H1 (cell line): ENCODE results near the gene ARL10. TPM values are rescaled to one million over a fixed set of nuclear protein-coding genes. Genes with fewer than 3 reads are reported as not detected.

Experiments used
- CTCF ChIA-PET: fragments of 300-600 bp; sonication (Branson Sonifier 250); formaldehyde crosslinking; loops from one replicate; lab custom pipeline; 2021; ENCODE audit not compliant: partially characterized antibody; lab: Charles Lee
- POLR2A ChIA-PET: fragments of 300-600 bp; sonication (Branson Sonifier 250); formaldehyde crosslinking; loops from one replicate; lab custom pipeline; 2021; ENCODE audit warnings: inconsistent platforms; ENCODE audit not compliant: partially characterized antibody; lab: Charles Lee
- DNase-seq, 2 experiments: peaks; one replicate each; pipeline versions ENCODE4 v3.0.0 to v3.0.0-alpha.2; 2010 to 2022; ENCODE audit warnings: low spot score in 2 of 2, low read depth in 1 of 2, mixed read lengths in 1 of 2
- FAIRE-seq: peaks from 2 replicates; lab custom pipeline; 2011; peaks lifted over from hg19 to GRCh38; lab: Jason Lieb, UNC
- H2AFZ ChIP-seq: 2 replicates; pipeline ENCODE4 v1.8.1; 2012; ENCODE audit warnings: low read length, inconsistent platforms
- H2AK5ac ChIP-seq: 2 replicates; pipeline ENCODE4 v1.6.1; 2013; ENCODE audit warnings: low read depth, low read length
- H2BK120ac ChIP-seq: replicated peaks from 2 replicates; pipeline ENCODE3; 2013; ENCODE audit warnings: low read depth, low read length, inconsistent platforms
- H2BK12ac ChIP-seq: 2 replicates; pipeline ENCODE4 v1.6.1; 2013; ENCODE audit warnings: low read depth, low read length
- H2BK15ac ChIP-seq: 2 replicates; pipeline ENCODE4 v1.6.1; 2013; ENCODE audit warnings: low read length
- H2BK20ac ChIP-seq: 2 replicates; pipeline ENCODE4 v1.6.1; 2013; ENCODE audit warnings: low read length
- H2BK5ac ChIP-seq: 2 replicates; pipeline ENCODE4 v1.6.1; 2013; ENCODE audit warnings: low read depth, low read length
- H3K14ac ChIP-seq: 2 replicates; pipeline ENCODE4 v1.6.1; 2013; ENCODE audit warnings: inconsistent platforms; ENCODE audit not compliant: insufficient read length
- H3K18ac ChIP-seq: 2 replicates; pipeline ENCODE4 v1.6.1; 2013; ENCODE audit warnings: low read length; ENCODE audit errors: extremely low read depth
- H3K23ac ChIP-seq: 2 replicates; pipeline ENCODE4 v1.6.1; 2013; ENCODE audit warnings: inconsistent platforms; ENCODE audit not compliant: insufficient read length
- H3K23me2 ChIP-seq: 2 replicates; pipeline ENCODE4 v1.6.1; 2013; ENCODE audit warnings: low read depth, low read length
- H3K27ac ChIP-seq: 2 replicates; pipeline ENCODE4 v1.6.1; 2011; ENCODE audit warnings: low read depth, low read length, inconsistent platforms
- H3K27me3 ChIP-seq, 4 experiments: replicated peaks in 1 of 4; 1 replicate in 1 of 4; 2 replicates in 3 of 4; pipeline versions ENCODE4 v1.6.1 to v1.8.1; 2011 to 2013; ENCODE audit warnings: low read length in 3 of 4, mild to moderate bottlenecking in 3 of 4, inconsistent platforms in 2 of 4, mixed read lengths in 2 of 4, moderate library complexity in 1 of 4; ENCODE audit not compliant: control insufficient read depth in 3 of 4, insufficient read depth in 3 of 4; ENCODE audit errors: extremely low read depth in 1 of 4
- H3K36me3 ChIP-seq, 4 experiments: 2 replicates each; pipeline versions ENCODE4 v1.6.1 to v1.8.1; 2011 to 2013; ENCODE audit warnings: mild to moderate bottlenecking in 4 of 4, low read length in 3 of 4, moderate library complexity in 2 of 4, control low read depth in 1 of 4, inconsistent platforms in 1 of 4; ENCODE audit not compliant: insufficient read depth in 4 of 4, control insufficient read depth in 2 of 4
- H3K4ac ChIP-seq: replicated peaks from 2 replicates; pipeline ENCODE3; 2013; ENCODE audit warnings: low read length, low read depth, mixed read lengths, inconsistent platforms; ENCODE audit not compliant: insufficient read length
- H3K4me1 ChIP-seq, 4 experiments: replicated peaks in 1 of 4; 1 replicate in 1 of 4; 2 replicates in 3 of 4; pipeline versions ENCODE4 v1.6.1 to v1.8.1; 2011 to 2013; ENCODE audit warnings: low read length in 3 of 4, inconsistent platforms in 2 of 4, mixed read lengths in 1 of 4; ENCODE audit not compliant: insufficient read depth in 4 of 4, control insufficient read depth in 3 of 4
- H3K4me2 ChIP-seq, 2 experiments: 2 replicates each; pipeline versions ENCODE4 v1.6.1 to v1.8.1; 2011 to 2013; ENCODE audit warnings: low read depth in 2 of 2, low read length in 2 of 2, control low read depth in 1 of 2, inconsistent platforms in 1 of 2, mild to moderate bottlenecking in 1 of 2; ENCODE audit not compliant: insufficient read depth in 1 of 2
- H3K4me3 ChIP-seq, 4 experiments: fragments of 200-600, 300-600 bp in 1 of 4; sonication (generic), shearing (Covaris generic), sonication (Bioruptor Twin) in 1 of 4; 2 replicates each; pipeline versions ENCODE4 v1.5.1 to v1.8.1; 2011 to 2016; ENCODE audit warnings: low read length in 4 of 4, low read depth in 3 of 4, control low read depth in 2 of 4, inconsistent platforms in 2 of 4, mild to moderate bottlenecking in 2 of 4, mixed read lengths in 1 of 4, moderate library complexity in 1 of 4; ENCODE audit not compliant: insufficient read depth in 2 of 4; ENCODE audit errors: extremely low read depth in 1 of 4
- H3K56ac ChIP-seq: replicated peaks from 2 replicates; pipeline ENCODE3; 2013; ENCODE audit warnings: low read depth, mild to moderate bottlenecking, mixed read lengths, low read length, inconsistent platforms; ENCODE audit not compliant: insufficient read length
- H3K79me1 ChIP-seq: 2 replicates; pipeline ENCODE4 v1.6.1; 2013; ENCODE audit warnings: low read depth, low read length, control low read depth
- H3K79me2 ChIP-seq, 2 experiments: 2 replicates each; pipeline versions ENCODE4 v1.6.1 to v1.8.1; 2012 to 2013; ENCODE audit warnings: low read length in 2 of 2, mild to moderate bottlenecking in 2 of 2, inconsistent platforms in 1 of 2; ENCODE audit not compliant: insufficient read depth in 2 of 2, control insufficient read depth in 1 of 2
- H3K9ac ChIP-seq, 4 experiments: replicated peaks in 1 of 4; 1 replicate in 1 of 4; 2 replicates in 3 of 4; pipeline versions ENCODE4 v1.6.1 to v1.8.1; 2011 to 2013; ENCODE audit warnings: low read depth in 3 of 4, low read length in 3 of 4, control low read depth in 2 of 4, mild to moderate bottlenecking in 2 of 4, moderate library complexity in 2 of 4, inconsistent platforms in 1 of 4; ENCODE audit errors: extremely low read depth in 1 of 4
- H3K9me3 ChIP-seq, 2 experiments: 2 replicates each; pipeline versions ENCODE4 v1.6.1 to v1.8.1; 2012 to 2013; ENCODE audit warnings: mild to moderate bottlenecking in 2 of 2, moderate library complexity in 2 of 2, control low read depth in 1 of 2, inconsistent platforms in 1 of 2, low read depth in 1 of 2, low read length in 1 of 2, mixed read lengths in 1 of 2; ENCODE audit not compliant: insufficient read depth in 2 of 2
- H4K20me1 ChIP-seq, 2 experiments: replicated peaks in 1 of 2; 2 replicates each; pipeline versions ENCODE3 to v1.8.1; 2011 to 2013; ENCODE audit warnings: inconsistent platforms in 2 of 2, low read length in 2 of 2, mild to moderate bottlenecking in 1 of 2; ENCODE audit not compliant: insufficient read depth in 2 of 2, control insufficient read depth in 1 of 2
- H4K5ac ChIP-seq: 2 replicates; pipeline ENCODE4 v1.6.1; 2013; ENCODE audit warnings: low read length, low read depth, mixed read lengths, inconsistent platforms; ENCODE audit not compliant: insufficient read length
- H4K8ac ChIP-seq: 2 replicates; pipeline ENCODE4 v1.8.0; 2013; ENCODE audit warnings: mild to moderate bottlenecking, moderate library complexity, low read length, inconsistent platforms; ENCODE audit not compliant: insufficient read depth; ENCODE audit errors: extremely low read depth
- H4K91ac ChIP-seq: replicated peaks from 2 replicates; pipeline ENCODE3; 2013; ENCODE audit warnings: low read length, mixed read lengths, inconsistent platforms; ENCODE audit not compliant: insufficient read length
- ASH2L ChIP-seq: fragments of 200-600, 300-600 bp; sonication (generic); IDR thresholded peaks from one replicate; pipeline ENCODE4 v1.7.1; 2017; ENCODE audit warnings: low read length
- CTBP2 ChIP-seq: IDR thresholded peaks from 2 replicates; pipeline ENCODE4 v1.7.0; 2011; ENCODE audit warnings: borderline replicate concordance, mild to moderate bottlenecking, moderate library complexity, mixed read lengths, low read length; ENCODE audit not compliant: insufficient read depth, insufficient read length
- E2F6 ChIP-seq: IDR thresholded peaks from 2 replicates; pipeline ENCODE4 v1.6.1; 2012; ENCODE audit warnings: inconsistent platforms
- EZH2 ChIP-seq: fragments of 200-600 bp; sonication (generic); IDR thresholded peaks from 2 replicates; pipeline ENCODE4 v1.7.1; 2012; ENCODE audit warnings: low read depth, mild to moderate bottlenecking, moderate library complexity, low read length, inconsistent platforms; ENCODE audit not compliant: severe bottlenecking
- KDM1A ChIP-seq: fragments of 200-600, 300-600 bp; sonication (generic); IDR thresholded peaks from 2 replicates; pipeline ENCODE4 v1.7.1; 2016; ENCODE audit warnings: mild to moderate bottlenecking, low read length, borderline replicate concordance
- NRF1 ChIP-seq: IDR thresholded peaks from 2 replicates; pipeline ENCODE4 v1.6.1; 2011; ENCODE audit warnings: mild to moderate bottlenecking, low read depth, low read length, improper control_type of control experiment
- RBBP5 ChIP-seq: IDR thresholded peaks from 2 replicates; pipeline ENCODE4 v1.7.1; 2012; ENCODE audit warnings: low read depth, mild to moderate bottlenecking, inconsistent platforms, low read length, moderate library complexity, borderline replicate concordance
- RFX5 ChIP-seq: IDR thresholded peaks from 2 replicates; pipeline ENCODE4 v1.6.1; 2011; ENCODE audit warnings: low read depth, low read length, improper control_type of control experiment, borderline replicate concordance
- SRF ChIP-seq: IDR thresholded peaks from 2 replicates; pipeline ENCODE4 v1.6.1; 2011; ENCODE audit warnings: mild to moderate bottlenecking, low read depth, low read length, moderate library complexity
- TBP ChIP-seq: IDR thresholded peaks from 2 replicates; pipeline ENCODE4 v1.6.1; 2011; ENCODE audit warnings: low read depth, low read length, improper control_type of control experiment
- WGBS, 2 experiments: shearing (Covaris generic) in 1 of 2; methylation state at CpG; one replicate each; pipeline versions ENCODE4 v1.1.6 to v1.1.7; 2013 to 2015; ENCODE audit warnings: low lambda C conversion rate in 2 of 2, mixed read lengths in 2 of 2, inconsistent platforms in 1 of 2, low coverage in 1 of 2, missing lambda C conversion rate in 1 of 2; ENCODE audit not compliant: insufficient replicate concordance in 2 of 2, insufficient coverage in 1 of 2, insufficient read length in 1 of 2; ENCODE audit errors: extremely low coverage in 1 of 2, missing lambda C conversion rate in 1 of 2; 5-methylcytosine and 5-hydroxymethylcytosine counted together
- polyA plus RNA-seq, 7 experiments: library from polyadenylated mRNA; depleted of rRNA in 3 of 7; stranded (reverse) in 5 of 7; unstranded in 2 of 7; fragments of >200 nt in 5 of 7; fragments of 200-250 nt in 2 of 7; gene quantifications; 1 replicate in 5 of 7; 2 replicates in 1 of 7; 4 replicates in 1 of 7; pipeline versions ENCODE4 v1.2.1 to v1.2.3, GENCODE V29; 2011 to 2013; ENCODE audit warnings: missing spikeins in 2 of 7, mixed read lengths in 2 of 7
- total RNA-seq: library from RNA; stranded (reverse); fragmentation: NEBNext Ultra II Directional; extraction: Animal tissue kit (Norgen Biotek cat#: 25700); gene quantifications from 2 replicates; pipeline ENCODE4 v1.2.1, GENCODE V29; 2021

The ARL10 gene
- total and polyA plus RNA-seq, 2 of the 8 experiments (the other 6 are each of a cell fraction or from before 2014, with no cell fraction given), result 3.1 to 7.4 TPM

- Histone ChIP-seq H3K9me3 (no peaks in the 10 kb centered on the region), H3K79me2 (no peaks in the 10 kb centered on the region), H2BK20ac (no peak overlapping the region), H3K23ac (no peak overlapping the region), H3K56ac (no peak overlapping the region), H2BK5ac (no peak overlapping the region), H3K79me1 (no peaks in the 10 kb centered on the region), H3K23me2 (peaks cover 3% of the 10 kb centered on the region; the same call in 1 of the 2 replicates), H3K18ac (no peak overlapping the region), H3K27me3 (peaks cover 0 to 5% (median 2%) of the 10 kb centered on the region in 4 experiments; a peak in 5 of 7 replicates), H4K91ac (no peak overlapping the region), H3K4me2 (no peak overlapping the region), H4K20me1 (peaks cover 0 to 3% of the 10 kb centered on the region in 2 experiments), H2BK15ac (no peak overlapping the region), H2BK120ac (no peak overlapping the region), H3K27ac (no peak overlapping the region), H3K9ac (no peak overlapping the region), H2AFZ (no peak overlapping the region), H2BK12ac (no peak overlapping the region), H3K14ac (no peak overlapping the region), H4K5ac (no peak overlapping the region), H2AK5ac (no peak overlapping the region), H3K4ac (no peak overlapping the region), H3K4me1 (no peaks in the 10 kb centered on the region), H3K36me3 (peaks cover 0 to 6% (median 3%) of the 10 kb centered on the region in 4 experiments; a peak in 3 of 8 replicates), H3K4me3 (no peak overlapping the region), H4K8ac (no peak overlapping the region)
- FAIRE-seq (no peak), DNase-seq (no peak)
- 88% methylated on average over 13 of the region's 13 CpGs; no CpG with 5 or more reads in 1 of the 2 experiments for WGBS, 2 experiments
- CTCF ChIA-PET, result interaction anchor here (1.0 to 1.1 kb wide), 2 partner anchors 17 to 642 kb away, joined by 3 to 4 read pairs; no protein-coding TSS in a partner anchor
- POLR2A ChIA-PET, result interaction anchor here (1.2 to 10.1 kb wide), 3 partner anchors 10 to 164 kb away, joined by 3 to 93 read pairs (median 15); partner anchors contain the start of genes HIGD2A, KIAA1191 and NOP16
- TF ChIP-seq NRF1 (no peak), KDM1A (no peak), SRF (no peak), CTBP2 (no peak), ASH2L (no peak), RFX5 (no peak), RBBP5 (no peak), EZH2 (no peak), E2F6 (no peak), TBP (no peak)
These were observed 6.6 kb downstream of the ARL10 start for GRCh38 chr5:176371621-176372539.
